K562 (cell line): ENCODE measurements around the gene STIM1. TPM values are rescaled to one million over a fixed set of nuclear protein-coding genes. Genes with fewer than 3 reads are reported as not detected.

Experiments used
- ATAC-seq: fragments of 200-7000 bp; cut with Tn5 transposase; 3 replicates; pipeline ENCODE4 v1.9.1; 2020; ENCODE audit warnings: moderate library complexity
- BruUV-seq: library from RNA; stranded (reverse); fragments of 400-500 nt; replicated peaks from 2 replicates; lab custom pipeline; 2021; lab: Mats Ljungman, UMichigan
- CTCF ChIA-PET: fragments of 300-600 bp; formaldehyde crosslinking; extraction: SDS; loops from one replicate; lab custom pipeline; 2021; ENCODE audit warnings: low intra/inter-chr PET ratio; lab: Yijun Ruan, JAX
- POLR2A ChIA-PET: fragments of 300-600, 350-650 bp; sonication (Branson Sonifier 250); formaldehyde crosslinking; extraction: SDS; loops from one replicate; lab custom pipeline; 2021; ENCODE audit warnings: antibody characterized with exemption, inconsistent platforms; lab: Yijun Ruan, JAX
- DNase-seq, 4 experiments: peaks; one replicate each; pipeline versions ENCODE4 v3.0.0 to v3.0.0-alpha.2; 2011 to 2018; ENCODE audit warnings: low spot score in 3 of 4, mixed read lengths in 3 of 4; ENCODE audit errors: extremely low read depth in 1 of 4
- FAIRE-seq: peaks from 2 replicates; lab custom pipeline; 2011; peaks lifted over from hg19 to GRCh38; lab: Jason Lieb, UNC
- H2AFZ ChIP-seq: 2 replicates; pipeline ENCODE4 v1.6.0; 2011; ENCODE audit warnings: low read depth, low read length, control low read depth, inconsistent platforms
- H3K27ac ChIP-seq: fragments of 200-600 bp; 3 replicates; pipeline ENCODE4 v1.8.0; 2011; ENCODE audit warnings: low read depth, mild to moderate bottlenecking, control low read depth, inconsistent platforms, low read length, moderate library complexity, mixed read lengths; ENCODE audit errors: extremely low read depth
- H3K27me3 ChIP-seq, 2 experiments: fragments of 300-600 bp in 1 of 2; 2 replicates in 1 of 2; 3 replicates in 1 of 2; pipeline versions ENCODE4 v1.6.0 to v1.8.0; 2011; ENCODE audit warnings: inconsistent platforms in 2 of 2, low read length in 2 of 2, mild to moderate bottlenecking in 1 of 2, mixed read lengths in 1 of 2, moderate library complexity in 1 of 2; ENCODE audit not compliant: control insufficient read depth in 2 of 2, insufficient read depth in 2 of 2
- H3K36me3 ChIP-seq: fragments of 300-600 bp; 3 replicates; pipeline ENCODE4 v1.8.0; 2011; ENCODE audit warnings: mild to moderate bottlenecking, low read length, inconsistent platforms; ENCODE audit not compliant: control insufficient read depth, insufficient read depth
- H3K4me1 ChIP-seq, 2 experiments: fragments of 200-600 bp in 1 of 2; replicated peaks in 1 of 2; 2 replicates in 1 of 2; 3 replicates in 1 of 2; pipeline versions ENCODE4 v1.5.1 to v1.8.0; 2011; ENCODE audit warnings: inconsistent platforms in 2 of 2, low read length in 2 of 2, mild to moderate bottlenecking in 1 of 2, mixed read lengths in 1 of 2, moderate library complexity in 1 of 2; ENCODE audit not compliant: control insufficient read depth in 2 of 2, insufficient read depth in 2 of 2
- H3K4me2 ChIP-seq: 2 replicates; pipeline ENCODE4 v1.6.1; 2011; ENCODE audit warnings: low read length, control low read depth, inconsistent platforms, mixed read lengths; ENCODE audit not compliant: insufficient read depth
- H3K4me3 ChIP-seq: fragments of 200-600 bp; sonication (generic), shearing (Covaris generic); 2 replicates; pipeline ENCODE4 v1.5.1; 2016; ENCODE audit warnings: control low read depth, inconsistent platforms
- H3K79me2 ChIP-seq: fragments of 200-600 bp; 3 replicates; pipeline ENCODE4 v1.8.0; 2011; ENCODE audit warnings: low read length, inconsistent platforms; ENCODE audit not compliant: control insufficient read depth, insufficient read depth
- H3K9ac ChIP-seq, 2 experiments: 2 replicates each; pipeline versions ENCODE4 v1.6.0 to v1.6.1; 2011; ENCODE audit warnings: low read depth in 2 of 2, low read length in 2 of 2, control low read depth in 1 of 2, inconsistent platforms in 1 of 2, mild to moderate bottlenecking in 1 of 2, mixed read lengths in 1 of 2; ENCODE audit not compliant: insufficient read depth in 1 of 2
- H3K9me1 ChIP-seq: one replicate; pipeline ENCODE4 v1.6.0; 2011; ENCODE audit warnings: inconsistent platforms, mild to moderate bottlenecking, low read length, moderate library complexity; ENCODE audit not compliant: control insufficient read depth, insufficient read depth
- H3K9me3 ChIP-seq: replicated peaks from 2 replicates; pipeline ENCODE4 v1.5.1; 2011; ENCODE audit warnings: low read depth, low read length, inconsistent platforms; ENCODE audit not compliant: control insufficient read depth, insufficient read depth
- H4K20me1 ChIP-seq: replicated peaks from 2 replicates; pipeline ENCODE4 v1.6.1; 2011; ENCODE audit warnings: low read length, inconsistent platforms, mixed read lengths; ENCODE audit not compliant: control insufficient read depth, insufficient read depth
- ARNT ChIP-seq, 2 experiments: fragments of 450-650 bp; IDR thresholded peaks; 2 replicates each; pipeline ENCODE4 v1.6.1; 2016; ENCODE audit warnings: mild to moderate bottlenecking in 1 of 2
- CBX2 ChIP-seq: fragments of 200-600 bp; sonication (generic); IDR thresholded peaks from one replicate; pipeline ENCODE4 v1.6.1; 2012; ENCODE audit warnings: mild to moderate bottlenecking, low read length, inconsistent platforms; ENCODE audit not compliant: insufficient read depth, poor library complexity, severe bottlenecking
- EZH2 ChIP-seq: IDR thresholded peaks from 2 replicates; pipeline ENCODE4 v1.6.1; 2012; ENCODE audit warnings: low read depth, mild to moderate bottlenecking, inconsistent platforms, low read length, borderline replicate concordance
- HDGF ChIP-seq: fragments of 450-650 bp; IDR thresholded peaks from 2 replicates; pipeline ENCODE4 v1.6.1; 2016
- HMGXB4 ChIP-seq: sonication (generic); formaldehyde crosslinking; IDR thresholded peaks from 2 replicates; pipeline ENCODE4 v1.8.1; 2023; ENCODE audit warnings: mild to moderate bottlenecking, missing genetic modification reagents
- JUND ChIP-seq, 2 experiments: IDR thresholded peaks; 2 replicates in 1 of 2; 3 replicates in 1 of 2; pipeline ENCODE4 v1.6.1; 2011; ENCODE audit warnings: borderline replicate concordance in 2 of 2, low read depth in 2 of 2, low read length in 2 of 2, improper control_type of control experiment in 1 of 2, missing biosample characterization in 1 of 2, missing genetic modification characterization in 1 of 2, missing genetic modification reagents in 1 of 2
- MIER1 ChIP-seq: fragments of 450-650 bp; IDR thresholded peaks from 2 replicates; pipeline ENCODE4 v1.6.1; 2016; ENCODE audit warnings: antibody characterized with exemption, mild to moderate bottlenecking, low read depth
- NBN ChIP-seq: fragments of 450-650 bp; IDR thresholded peaks from 2 replicates; pipeline ENCODE4 v1.6.1; 2016; ENCODE audit warnings: low read depth, mild to moderate bottlenecking
- POLR2A ChIP-seq: fragments of 450-650 bp; conservative IDR thresholded peaks from 2 replicates; pipeline ENCODE4 v1.6.1; 2016
- SIN3A ChIP-seq, 2 experiments: fragments of 150-350 bp in 1 of 2; IDR thresholded peaks; 2 replicates each; pipeline ENCODE4 v1.6.1; 2011 to 2016; ENCODE audit warnings: borderline replicate concordance in 2 of 2, low read depth in 2 of 2, low read length in 2 of 2, mild to moderate bottlenecking in 2 of 2, moderate library complexity in 2 of 2; ENCODE audit not compliant: control insufficient read depth in 1 of 2
- SMAD2 ChIP-seq: fragments of 150-350 bp; IDR thresholded peaks from 2 replicates; pipeline ENCODE4 v1.6.1; 2014; ENCODE audit warnings: low read depth, mild to moderate bottlenecking, low read length
- ZNF12 ChIP-seq: sonication (generic); formaldehyde crosslinking; IDR thresholded peaks from 2 replicates; pipeline ENCODE4 v1.4.0; 2020; ENCODE audit warnings: mild to moderate bottlenecking, missing genetic modification reagents
- ZNF143 ChIP-seq: sonication (generic); formaldehyde crosslinking; IDR thresholded peaks from 2 replicates; pipeline ENCODE4 v1.9.0; 2022; ENCODE audit warnings: mild to moderate bottlenecking, missing genetic modification reagents
- ZNF280B ChIP-seq: fragments of 250-450 bp; sonication (Bioruptor Pico); IDR thresholded peaks from 2 replicates; pipeline ENCODE4 v1.5.1; 2021; ENCODE audit warnings: mild to moderate bottlenecking
- ZNF408 ChIP-seq: fragments of 250-450 bp; sonication (Bioruptor Pico); IDR thresholded peaks from 2 replicates; pipeline ENCODE4 v1.4.0; 2020; ENCODE audit warnings: low read depth, mild to moderate bottlenecking, moderate library complexity
- ZNF436 ChIP-seq: fragments of 250-450, 450-650 bp; sonication (Bioruptor Pico); formaldehyde crosslinking; IDR thresholded peaks from 2 replicates; pipeline ENCODE4 v1.7.0; 2020; ENCODE audit warnings: mild to moderate bottlenecking
- ZNF57 ChIP-seq: fragments of 450-650 bp; formaldehyde crosslinking; IDR thresholded peaks from 2 replicates; pipeline ENCODE4 v1.4.0; 2020; ENCODE audit warnings: mild to moderate bottlenecking, moderate library complexity
- WGBS: fragments of 100-300 bp; shearing (Covaris generic); methylation state at CpG from one replicate; pipeline ENCODE4 v1.1.6; 2016; ENCODE audit warnings: low coverage, mixed read lengths; ENCODE audit not compliant: insufficient coverage; ENCODE audit errors: missing lambda C conversion rate; 5-methylcytosine and 5-hydroxymethylcytosine counted together
- in situ Hi-C: fragments of 300-500 bp; cut with MboI; formaldehyde crosslinking; loops from 4 replicates; pipeline ENCODE4 v1.15.0; 2018; ENCODE audit warnings: inconsistent platforms, mixed read lengths
- intact Hi-C: fragments of 100-400 bp; cut with micrococcal nuclease; formaldehyde crosslinking; loops from 2 replicates; pipeline ENCODE4 v1.14.2; 2022
- polyA plus RNA-seq, 8 experiments: library from polyadenylated mRNA; depleted of rRNA in 4 of 8; stranded (reverse) in 5 of 8; unstranded in 3 of 8; fragments of >200 nt; fragmentation: Nextera tagmentation in 2 of 8; fragmentation: Illumina TruSeq in 1 of 8; extraction: Ambion mirVana in 2 of 8; extraction: Trizol in 1 of 8; gene quantifications; 2 replicates each; pipeline versions ENCODE4 v1.2.1 to v1.2.3, GENCODE V29; 2011 to 2014; ENCODE audit warnings: inconsistent platforms in 1 of 8, missing spikeins in 1 of 8
- total RNA-seq, 7 experiments: library from RNA; depleted of rRNA in 6 of 7; stranded (reverse); fragments of >200 nt in 6 of 7; fragmentation: Illumina TruSeq in 2 of 7; extraction: Trizol in 2 of 7; gene quantifications; 2 replicates each; pipeline versions ENCODE4 v1.2.1 to v1.2.3, GENCODE V29; 2011 to 2021; ENCODE audit warnings: low replicate concordance in 1 of 7

Gene STIM1
- total and polyA plus RNA-seq, 9 of the 15 experiments (the other 6 are each of a cell fraction or from before 2014, with no cell fraction given): 7.7 to 50.5 (median 22.5) TPM

- TF ChIP-seq ZNF12 (CRISPR knock-in tag) (no peak), ZNF57 (no peak), HDGF (no peak; the same call in 1 of the 2 replicates), JUND (IDR thresholded peaks at IDR 0.05; ENCODE audit: borderline replicate concordance, low read depth, low read length) (no peak), JUND (tag; IDR thresholded peaks at IDR 0.05; ENCODE audit: borderline replicate concordance, low read depth, low read length) (no peak), CBX2 (no peak)
These were observed 23.9 kb downstream of the STIM1 start (continued) for GRCh38 chr11:3879216-3879966.

- no peak overlapping the region for H3K4me2 ChIP-seq
- FAIRE-seq: no peak
- BruUV-seq: no TSS peak
- H4K20me1 ChIP-seq: peaks cover 27% of the 10 kb centered on the region
- no peaks in the 10 kb centered on the region for H3K9me3 ChIP-seq
- no peak for DNase-seq
- ATAC-seq: no peak
- POLR2A ChIA-PET: interaction anchor here (0.7 to 5.2 kb wide), 6 partner anchors 9 to 40 kb away, joined by 3 to 34 read pairs (median 4); no protein-coding TSS in a partner anchor
- no peak overlapping the region for H3K4me3 ChIP-seq
- in situ Hi-C loops (no loop called here), intact Hi-C loops (no loop called here)
- H2AFZ ChIP-seq: no peak overlapping the region
- H3K9me1 ChIP-seq: no peaks in the 10 kb centered on the region
- H3K27ac ChIP-seq: no peak overlapping the region; the same call in 2 of the 3 replicates
- H3K27me3 ChIP-seq: no peaks in the 10 kb centered on the region
- no peaks in the 10 kb centered on the region for H3K36me3 ChIP-seq
- 61% methylated on average over 2 of the region's 2 CpGs for WGBS
- H3K9ac ChIP-seq: no peak overlapping the region
- CTCF ChIA-PET: no interaction called here
- peaks cover 90% of the 10 kb centered on the region for H3K79me2 ChIP-seq
- TF ChIP-seq MIER1: no peak
- no peak for TF ChIP-seq SIN3A (IDR thresholded peaks at IDR 0.05; ENCODE audit: borderline replicate concordance in 2 of 2, control insufficient read depth in 1 of 2, low read depth in 2 of 2, low read length in 2 of 2)
- TF ChIP-seq ZNF408 (CRISPR knock-in tag): no peak
- TF ChIP-seq ZNF280B: no peak
- no peak for TF ChIP-seq HMGXB4 (CRISPR knock-in tag)
- TF ChIP-seq NBN: no peak
- no peak for TF ChIP-seq ZNF143 (CRISPR knock-in tag)
- no peak for TF ChIP-seq EZH2
- TF ChIP-seq ARNT (IDR thresholded peaks at IDR 0.05): no peak
- TF ChIP-seq ZNF436 (CRISPR knock-in tag): no peak
- no peak for TF ChIP-seq SMAD2
- no peak for TF ChIP-seq POLR2A
- H3K4me1 ChIP-seq: peaks cover 13 to 55% of the 10 kb centered on the region in 2 experiments
These were observed 24.6 kb downstream of the STIM1 start for GRCh38 chr11:3879967-3880542.
